HCT116 (cell line): ENCODE measurements around the gene PSME2.

Experiments
- CEBPB ChIP-seq: IDR thresholded peaks from 2 replicates; pipeline ENCODE4 v1.6.1; 2012; ENCODE audit warnings: low read depth
- EZH2 ChIP-seq: fragments of 200-600 bp; sonication (generic); IDR thresholded peaks from 2 replicates; pipeline ENCODE4 v1.6.1; 2017; ENCODE audit warnings: antibody characterized with exemption, mixed run types
- EZH2phosphoT487 ChIP-seq: fragments of 200-600 bp; IDR thresholded peaks from 2 replicates; pipeline ENCODE4 v1.6.1; 2018; ENCODE audit warnings: antibody characterized with exemption, borderline replicate concordance
- JUND ChIP-seq: IDR thresholded peaks from 2 replicates; pipeline ENCODE4 v1.6.1; 2012
- POLR2A ChIP-seq: IDR thresholded peaks from 2 replicates; pipeline ENCODE4 v1.7.0; 2011; ENCODE audit warnings: borderline replicate concordance; ENCODE audit not compliant: insufficient read depth, insufficient read length; ENCODE audit errors: extremely low read depth
- POLR2AphosphoS5 ChIP-seq: IDR thresholded peaks from 2 replicates; pipeline ENCODE4 v1.6.1; 2011; ENCODE audit warnings: mild to moderate bottlenecking, low read depth, low read length, moderate library complexity
- SIN3A ChIP-seq: IDR thresholded peaks from 2 replicates; pipeline ENCODE4 v1.6.1; 2012; ENCODE audit warnings: low read depth
- SP1 ChIP-seq: IDR thresholded peaks from 2 replicates; pipeline ENCODE4 v1.6.1; 2012; ENCODE audit warnings: low read depth
- YY1 ChIP-seq: IDR thresholded peaks from 2 replicates; pipeline ENCODE4 v1.6.1; 2011; ENCODE audit warnings: low read length, low read depth, moderate library complexity, mild to moderate bottlenecking; ENCODE audit not compliant: insufficient replicate concordance; ENCODE audit errors: extremely low read depth
- TF ChIP-seq, protein P1 (sequence below), 3 experiments: fragments of 200-600 bp in 1 of 3; sonication (generic) in 1 of 3; IDR thresholded peaks in 2 of 3; conservative IDR thresholded peaks in 1 of 3; 2 replicates each; pipeline ENCODE4 v1.5.1; 2012 to 2017; ENCODE audit warnings: low read depth in 2 of 3, low read length in 2 of 3, antibody characterized with exemption in 1 of 3, borderline replicate concordance in 1 of 3, control low read depth in 1 of 3, mild to moderate bottlenecking in 1 of 3, mixed read lengths in 1 of 3, mixed run types in 1 of 3, moderate library complexity in 1 of 3; ENCODE audit not compliant: insufficient read depth in 1 of 3
- TF ChIP-seq, protein P2 (sequence below): IDR thresholded peaks from 2 replicates; pipeline ENCODE4 v1.6.1; 2011; ENCODE audit warnings: mild to moderate bottlenecking, low read length, moderate library complexity; ENCODE audit not compliant: insufficient replicate concordance; ENCODE audit errors: extremely low read depth
- TF ChIP-seq, protein P3 (sequence below): IDR thresholded peaks from 2 replicates; pipeline ENCODE4 v1.6.1; 2012
- TF ChIP-seq, protein P4 (sequence below): IDR thresholded peaks from 2 replicates; pipeline ENCODE4 v1.6.1; 2012
- TF ChIP-seq, protein P5 (sequence below): IDR thresholded peaks from 2 replicates; pipeline ENCODE4 v1.6.1; 2012; ENCODE audit warnings: low read depth

DNA sequence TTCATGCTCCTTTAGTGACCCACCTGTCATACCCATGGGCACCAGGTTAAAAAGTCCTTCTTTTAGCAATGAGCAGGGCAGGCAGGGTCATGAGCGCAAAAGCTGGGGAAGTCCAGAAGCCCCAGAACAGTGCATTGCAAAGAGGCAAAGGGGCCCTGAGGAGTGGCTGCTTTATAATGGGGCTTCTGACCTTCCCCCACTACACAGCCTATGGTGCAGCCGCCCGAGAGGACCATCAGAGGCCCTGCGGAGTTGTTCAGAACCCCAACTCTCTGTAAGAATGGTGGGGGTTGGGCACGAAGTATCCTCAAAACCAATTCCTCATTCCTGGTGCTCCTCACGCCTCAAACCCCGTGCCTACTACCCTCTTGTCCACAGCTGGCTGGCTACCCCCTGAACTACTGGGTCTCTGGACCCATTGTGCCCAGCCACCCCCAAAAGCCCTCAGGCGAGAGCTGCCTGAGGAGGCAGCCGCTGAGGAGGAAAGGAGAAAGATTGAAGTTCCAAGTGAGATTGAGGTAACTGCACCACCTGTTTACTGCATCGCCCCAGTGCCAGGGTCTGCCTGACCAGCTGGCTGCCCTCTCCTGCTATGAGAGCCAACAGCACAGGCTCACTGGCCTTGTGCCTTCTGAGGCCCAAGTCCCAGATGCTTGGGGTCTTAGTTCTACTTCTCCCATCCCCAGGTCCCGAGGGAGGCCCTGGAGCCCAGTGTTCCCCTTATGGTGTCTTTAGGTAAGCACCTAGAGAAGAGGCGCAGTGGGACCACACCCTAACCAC is 32.2 kb upstream of the PSME2 start:
- TF ChIP-seq YY1 = no peak
- TF ChIP-seq, protein P1, sequence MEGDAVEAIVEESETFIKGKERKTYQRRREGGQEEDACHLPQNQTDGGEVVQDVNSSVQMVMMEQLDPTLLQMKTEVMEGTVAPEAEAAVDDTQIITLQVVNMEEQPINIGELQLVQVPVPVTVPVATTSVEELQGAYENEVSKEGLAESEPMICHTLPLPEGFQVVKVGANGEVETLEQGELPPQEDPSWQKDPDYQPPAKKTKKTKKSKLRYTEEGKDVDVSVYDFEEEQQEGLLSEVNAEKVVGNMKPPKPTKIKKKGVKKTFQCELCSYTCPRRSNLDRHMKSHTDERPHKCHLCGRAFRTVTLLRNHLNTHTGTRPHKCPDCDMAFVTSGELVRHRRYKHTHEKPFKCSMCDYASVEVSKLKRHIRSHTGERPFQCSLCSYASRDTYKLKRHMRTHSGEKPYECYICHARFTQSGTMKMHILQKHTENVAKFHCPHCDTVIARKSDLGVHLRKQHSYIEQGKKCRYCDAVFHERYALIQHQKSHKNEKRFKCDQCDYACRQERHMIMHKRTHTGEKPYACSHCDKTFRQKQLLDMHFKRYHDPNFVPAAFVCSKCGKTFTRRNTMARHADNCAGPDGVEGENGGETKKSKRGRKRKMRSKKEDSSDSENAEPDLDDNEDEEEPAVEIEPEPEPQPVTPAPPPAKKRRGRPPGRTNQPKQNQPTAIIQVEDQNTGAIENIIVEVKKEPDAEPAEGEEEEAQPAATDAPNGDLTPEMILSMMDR (IDR thresholded peaks at IDR 0.05 in 2 of 3, conservative IDR thresholded peaks at IDR 0.05 in 1 of 3; ENCODE audit: borderline replicate concordance in 1 of 3, insufficient read depth in 1 of 3, low read depth in 2 of 3, low read length in 2 of 3) = no peak
- no peak for TF ChIP-seq EZH2
- no peak for TF ChIP-seq POLR2A
- TF ChIP-seq JUND = no peak
- TF ChIP-seq, protein P2, sequence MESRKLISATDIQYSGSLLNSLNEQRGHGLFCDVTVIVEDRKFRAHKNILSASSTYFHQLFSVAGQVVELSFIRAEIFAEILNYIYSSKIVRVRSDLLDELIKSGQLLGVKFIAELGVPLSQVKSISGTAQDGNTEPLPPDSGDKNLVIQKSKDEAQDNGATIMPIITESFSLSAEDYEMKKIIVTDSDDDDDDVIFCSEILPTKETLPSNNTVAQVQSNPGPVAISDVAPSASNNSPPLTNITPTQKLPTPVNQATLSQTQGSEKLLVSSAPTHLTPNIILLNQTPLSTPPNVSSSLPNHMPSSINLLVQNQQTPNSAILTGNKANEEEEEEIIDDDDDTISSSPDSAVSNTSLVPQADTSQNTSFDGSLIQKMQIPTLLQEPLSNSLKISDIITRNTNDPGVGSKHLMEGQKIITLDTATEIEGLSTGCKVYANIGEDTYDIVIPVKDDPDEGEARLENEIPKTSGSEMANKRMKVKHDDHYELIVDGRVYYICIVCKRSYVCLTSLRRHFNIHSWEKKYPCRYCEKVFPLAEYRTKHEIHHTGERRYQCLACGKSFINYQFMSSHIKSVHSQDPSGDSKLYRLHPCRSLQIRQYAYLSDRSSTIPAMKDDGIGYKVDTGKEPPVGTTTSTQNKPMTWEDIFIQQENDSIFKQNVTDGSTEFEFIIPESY = no peak
- TF ChIP-seq, protein P3, sequence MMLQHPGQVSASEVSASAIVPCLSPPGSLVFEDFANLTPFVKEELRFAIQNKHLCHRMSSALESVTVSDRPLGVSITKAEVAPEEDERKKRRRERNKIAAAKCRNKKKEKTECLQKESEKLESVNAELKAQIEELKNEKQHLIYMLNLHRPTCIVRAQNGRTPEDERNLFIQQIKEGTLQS = no peak
- no peak for TF ChIP-seq CEBPB
- TF ChIP-seq SP1 = no peak
- no peak for TF ChIP-seq EZH2phosphoT487
- TF ChIP-seq, protein P4, sequence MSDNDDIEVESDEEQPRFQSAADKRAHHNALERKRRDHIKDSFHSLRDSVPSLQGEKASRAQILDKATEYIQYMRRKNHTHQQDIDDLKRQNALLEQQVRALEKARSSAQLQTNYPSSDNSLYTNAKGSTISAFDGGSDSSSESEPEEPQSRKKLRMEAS = no peak
- no peak for TF ChIP-seq SIN3A
- TF ChIP-seq, protein P5, sequence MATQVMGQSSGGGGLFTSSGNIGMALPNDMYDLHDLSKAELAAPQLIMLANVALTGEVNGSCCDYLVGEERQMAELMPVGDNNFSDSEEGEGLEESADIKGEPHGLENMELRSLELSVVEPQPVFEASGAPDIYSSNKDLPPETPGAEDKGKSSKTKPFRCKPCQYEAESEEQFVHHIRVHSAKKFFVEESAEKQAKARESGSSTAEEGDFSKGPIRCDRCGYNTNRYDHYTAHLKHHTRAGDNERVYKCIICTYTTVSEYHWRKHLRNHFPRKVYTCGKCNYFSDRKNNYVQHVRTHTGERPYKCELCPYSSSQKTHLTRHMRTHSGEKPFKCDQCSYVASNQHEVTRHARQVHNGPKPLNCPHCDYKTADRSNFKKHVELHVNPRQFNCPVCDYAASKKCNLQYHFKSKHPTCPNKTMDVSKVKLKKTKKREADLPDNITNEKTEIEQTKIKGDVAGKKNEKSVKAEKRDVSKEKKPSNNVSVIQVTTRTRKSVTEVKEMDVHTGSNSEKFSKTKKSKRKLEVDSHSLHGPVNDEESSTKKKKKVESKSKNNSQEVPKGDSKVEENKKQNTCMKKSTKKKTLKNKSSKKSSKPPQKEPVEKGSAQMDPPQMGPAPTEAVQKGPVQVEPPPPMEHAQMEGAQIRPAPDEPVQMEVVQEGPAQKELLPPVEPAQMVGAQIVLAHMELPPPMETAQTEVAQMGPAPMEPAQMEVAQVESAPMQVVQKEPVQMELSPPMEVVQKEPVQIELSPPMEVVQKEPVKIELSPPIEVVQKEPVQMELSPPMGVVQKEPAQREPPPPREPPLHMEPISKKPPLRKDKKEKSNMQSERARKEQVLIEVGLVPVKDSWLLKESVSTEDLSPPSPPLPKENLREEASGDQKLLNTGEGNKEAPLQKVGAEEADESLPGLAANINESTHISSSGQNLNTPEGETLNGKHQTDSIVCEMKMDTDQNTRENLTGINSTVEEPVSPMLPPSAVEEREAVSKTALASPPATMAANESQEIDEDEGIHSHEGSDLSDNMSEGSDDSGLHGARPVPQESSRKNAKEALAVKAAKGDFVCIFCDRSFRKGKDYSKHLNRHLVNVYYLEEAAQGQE = no peak
- TF ChIP-seq POLR2AphosphoS5 = no peak
